KG1 (cell line): ENCODE data around the gene TNRC6B.
"Not testable (repeated sequence)": the region's sequence is repeated elsewhere in the genome, so short reads cannot be mapped to it uniquely, and the experiment has no call there.

Experiments
- DNase-seq: peaks from one replicate; lab custom pipeline; 2025; lab: John Stamatoyannopoulos, UW

Gene TNRC6B

DNA sequence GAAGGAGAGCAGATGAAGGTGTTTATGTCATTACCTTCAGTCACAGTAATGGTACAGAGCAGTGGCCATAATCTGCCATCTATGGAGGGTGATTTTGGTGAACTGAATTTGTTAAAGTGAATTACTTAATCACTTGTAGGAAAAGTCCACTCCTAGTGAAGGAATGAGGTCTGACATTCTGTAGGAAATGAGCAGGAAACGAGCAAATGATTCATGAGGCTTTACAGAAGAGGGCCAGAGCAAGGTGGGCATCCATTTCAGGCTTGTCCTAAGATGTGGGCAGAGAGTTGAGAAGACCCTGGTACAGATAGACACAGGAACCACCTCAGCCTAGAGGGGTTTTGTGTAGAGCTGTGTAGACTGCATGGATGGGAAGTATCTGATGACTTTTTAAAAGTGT is 186.7 kb downstream of the TNRC6B start:
- DNase-seq: no peak

DNA sequence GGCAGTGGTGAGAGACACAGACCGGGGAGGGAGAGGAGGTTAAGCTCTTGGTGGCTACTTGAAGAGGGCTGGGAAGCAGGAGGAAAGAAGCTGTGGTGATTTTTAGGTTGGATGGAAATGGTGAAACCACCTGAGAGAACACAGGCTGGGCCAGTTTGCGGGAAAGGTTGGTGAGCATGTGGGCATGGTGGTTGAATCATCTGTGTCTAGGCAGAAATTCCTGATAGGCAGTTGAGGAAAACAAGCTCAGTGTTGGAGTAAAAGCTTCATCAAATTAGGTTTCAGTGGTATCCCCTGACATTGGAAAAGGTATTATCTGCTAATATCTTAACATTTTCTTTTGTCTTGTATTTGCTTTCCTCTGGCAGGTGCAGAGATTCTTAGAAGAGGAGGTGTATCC is 188.3 kb downstream of the TNRC6B start:
- DNase-seq: no peak

DNA sequence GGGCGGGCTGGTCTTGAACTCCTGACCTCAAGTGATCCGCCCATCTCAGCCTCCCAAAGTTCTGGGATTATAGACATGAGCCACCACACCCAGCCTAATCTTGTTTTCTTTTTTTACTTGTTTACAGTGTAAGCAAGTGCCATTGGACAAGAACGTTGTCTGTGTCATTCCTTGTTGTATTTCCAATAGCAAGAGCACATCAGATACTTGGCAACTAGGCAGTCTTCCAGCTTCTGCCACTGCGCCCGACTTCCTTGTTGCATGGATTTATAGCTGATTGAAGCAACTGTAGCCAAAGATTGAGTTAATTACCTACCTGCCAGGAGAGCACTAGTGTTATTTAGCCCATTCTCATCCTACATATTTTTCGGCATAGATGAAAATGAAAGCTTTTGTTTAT is 189.6 kb downstream of the TNRC6B start:
- no peak for DNase-seq

DNA sequence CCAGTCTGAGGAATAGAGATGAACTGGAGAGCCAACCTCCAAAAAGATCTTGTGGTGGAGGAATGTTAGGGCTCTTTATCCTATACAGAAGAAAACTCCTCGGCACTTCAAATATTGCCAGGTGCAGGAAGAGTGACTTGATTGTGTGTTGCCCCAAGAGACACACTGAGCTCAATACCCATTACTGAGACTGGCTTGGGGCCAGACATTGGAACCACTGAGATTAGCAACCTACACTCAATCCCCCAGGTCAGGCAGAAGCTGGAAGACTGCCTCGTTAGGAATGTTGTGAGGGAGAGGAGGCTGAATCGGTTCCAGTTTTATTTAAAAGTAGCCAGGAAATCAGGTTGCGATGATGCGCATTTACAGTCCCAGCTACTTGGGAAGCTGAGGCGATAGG is 190.3 kb downstream of the TNRC6B start:
- no peak for DNase-seq

DNA sequence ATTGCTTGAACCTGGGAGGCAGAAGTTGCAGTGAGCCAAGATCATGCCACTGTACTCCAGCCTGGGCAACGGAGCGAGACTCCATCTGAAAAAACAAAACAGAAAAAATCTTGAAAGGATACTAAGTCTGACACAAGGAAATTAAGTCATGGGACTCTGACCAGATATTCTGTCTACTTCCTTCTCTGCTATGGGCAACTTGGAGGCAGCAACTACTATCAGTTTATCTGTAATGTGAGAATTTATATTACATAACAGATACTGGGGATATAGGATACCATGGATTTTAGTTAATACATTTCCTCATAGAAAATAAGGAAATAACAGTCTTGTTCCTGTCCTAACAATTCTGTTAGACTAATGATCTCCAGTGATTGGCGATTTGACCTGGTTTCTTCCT is 191.1 kb downstream of the TNRC6B start:
- DNase-seq: no peak

DNA sequence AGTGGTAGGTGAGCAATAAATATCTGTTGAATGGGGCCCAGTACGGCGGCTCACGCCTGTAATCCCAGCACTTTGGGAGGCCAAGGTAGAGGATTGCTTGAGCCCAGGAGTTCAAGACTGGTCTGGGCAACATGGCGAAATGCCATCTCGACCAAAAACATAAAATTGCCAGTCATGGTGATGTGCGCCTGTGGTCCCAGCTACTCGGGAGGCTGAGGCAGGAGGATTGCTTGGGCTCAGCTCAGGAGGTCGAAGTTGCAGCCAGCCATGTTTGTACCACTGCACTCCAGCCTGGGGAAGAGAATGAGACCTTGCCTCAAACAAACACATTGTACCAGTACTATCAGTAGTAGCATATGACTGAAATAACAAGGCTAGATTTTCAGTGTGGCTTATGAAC is 196.8 kb downstream of the TNRC6B start:
- no peak for DNase-seq

DNA sequence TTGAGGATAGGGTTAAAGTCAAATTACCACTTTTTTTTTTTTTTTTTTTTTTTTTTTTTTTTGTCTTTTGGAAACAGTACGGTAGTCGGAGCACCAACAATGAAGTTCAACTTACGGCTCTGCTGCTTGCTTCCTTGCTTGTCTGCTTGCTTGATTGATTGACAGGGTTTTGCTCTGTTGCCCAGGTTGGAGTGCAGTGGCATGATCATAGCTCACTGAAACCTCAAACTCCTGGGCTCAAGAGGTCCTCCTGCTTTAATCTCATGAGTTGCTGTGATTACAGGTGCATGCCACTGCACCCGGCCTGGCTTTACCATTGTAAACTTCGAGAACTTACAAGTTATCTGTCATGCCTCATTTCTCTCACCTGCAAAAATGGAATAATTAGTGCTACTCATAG is 198.4 kb downstream of the TNRC6B start:
- no peak for DNase-seq

DNA sequence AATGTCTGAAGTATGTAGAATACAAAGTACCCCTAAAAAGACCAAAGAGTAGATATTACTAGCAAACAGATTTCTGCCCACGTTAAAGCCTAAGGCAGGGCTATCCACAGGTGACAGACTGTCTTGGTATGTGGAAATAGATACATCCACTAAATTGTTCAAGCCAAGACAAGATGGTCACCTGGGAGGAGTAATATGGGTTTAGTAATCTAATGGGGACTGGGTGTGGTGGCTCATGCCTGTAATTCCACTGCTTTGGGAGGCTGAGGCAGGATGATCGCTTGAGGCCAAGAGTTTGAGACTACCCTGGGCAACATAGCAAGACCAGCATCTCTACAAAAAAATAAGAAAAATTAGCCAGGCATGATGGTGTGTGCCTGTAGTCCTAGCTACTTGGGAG is 200.2 kb downstream of the TNRC6B start:
- no peak for DNase-seq

DNA sequence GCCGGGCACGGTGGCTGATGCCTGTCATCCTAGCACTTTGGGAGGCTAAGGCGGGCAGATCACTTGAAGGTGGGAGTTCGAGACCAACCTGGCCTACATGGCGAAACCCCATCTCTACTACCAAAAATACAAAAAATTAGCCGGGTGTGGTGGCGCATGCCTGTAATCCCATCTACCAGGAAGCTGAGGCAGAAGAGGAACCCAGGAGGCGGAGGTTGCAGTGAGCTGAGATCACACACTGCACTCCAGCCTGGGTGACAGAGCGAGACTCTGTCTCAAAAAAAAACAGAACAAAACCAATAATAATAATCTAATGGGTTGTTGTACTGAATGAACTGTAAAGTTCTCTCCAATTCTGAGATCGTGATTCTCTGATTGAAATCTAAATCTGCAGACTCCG is 200.7 kb downstream of the TNRC6B start:
- DNase-seq: not testable (repeated sequence)

DNA sequence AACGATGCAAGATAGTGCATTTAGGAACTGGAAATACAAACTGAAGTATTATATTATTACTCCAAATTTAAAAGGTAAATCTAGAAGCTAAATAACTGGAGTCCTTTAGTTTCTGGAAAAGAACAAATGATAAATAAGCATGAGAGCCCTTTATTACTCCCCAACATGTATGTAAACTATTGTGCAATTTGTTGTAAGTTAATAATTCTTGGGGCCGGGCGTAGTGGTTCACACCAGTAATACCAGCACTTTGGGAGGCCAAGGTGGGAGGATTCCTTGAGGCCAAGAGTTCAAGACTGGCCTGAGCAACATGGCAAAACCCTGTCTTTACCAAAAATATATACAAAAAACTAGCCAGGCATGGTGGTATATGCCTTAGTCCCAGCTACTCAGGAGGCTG is 203.7 kb downstream of the TNRC6B start:
- no peak for DNase-seq

DNA sequence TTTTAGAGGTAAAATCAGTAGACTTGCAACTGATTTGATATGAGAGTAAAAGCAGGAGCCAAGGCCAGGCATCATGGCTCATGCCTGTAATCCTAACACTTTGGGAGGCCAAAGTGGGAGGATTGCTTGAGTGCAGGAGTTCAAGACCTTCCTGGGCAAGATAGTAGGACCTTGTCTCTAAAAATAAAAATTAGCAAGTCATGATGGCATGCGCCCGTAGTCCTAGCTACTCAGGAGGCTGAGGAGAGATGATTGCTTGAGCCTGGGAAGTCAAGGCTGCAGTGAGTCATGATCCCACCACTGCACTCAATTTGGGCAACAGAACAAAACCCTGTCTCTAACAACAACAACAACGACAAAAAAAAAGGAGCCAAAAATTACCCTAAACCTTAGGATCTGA is 206.2 kb downstream of the TNRC6B start:
- DNase-seq: no peak

DNA sequence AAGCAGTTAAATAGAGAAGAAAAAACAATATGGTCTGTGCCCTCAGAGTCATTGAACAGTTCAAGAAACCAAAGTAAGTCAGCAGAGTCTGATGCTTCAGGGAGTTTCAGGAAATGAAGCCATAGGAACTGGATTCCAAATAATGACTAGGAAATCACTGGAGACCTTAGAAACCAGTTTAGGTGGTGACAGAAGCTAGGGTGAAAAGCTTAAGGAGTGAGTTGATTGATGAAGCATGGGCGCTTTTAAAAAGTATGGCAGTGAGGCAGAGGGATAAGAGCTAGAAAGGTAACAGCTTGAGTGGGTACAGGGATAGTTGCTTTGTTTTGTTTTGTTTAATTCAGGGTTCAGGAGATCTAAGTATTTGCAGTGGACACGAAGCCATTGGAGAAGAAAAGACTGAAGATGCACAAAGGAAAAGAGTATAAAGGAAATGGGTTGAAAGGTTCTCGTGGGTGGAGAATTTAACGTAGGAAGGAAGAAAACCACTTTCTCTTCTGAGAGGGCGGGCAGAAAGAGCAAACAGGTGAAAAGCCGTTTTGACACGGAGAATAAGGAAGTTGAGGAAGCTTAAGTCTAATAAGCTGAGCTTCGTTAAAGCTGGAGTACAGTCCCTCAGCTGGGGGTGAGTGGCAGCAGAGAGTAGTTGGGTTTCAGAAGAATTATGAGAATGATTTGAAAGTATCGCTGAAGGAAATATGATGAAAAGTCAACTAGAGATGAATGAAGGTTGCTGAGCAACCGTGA is 207.5 kb downstream of the TNRC6B start:
- DNase-seq: peak; percentile 28
